Fibroblast of peridontal ligament (primary cell): ENCODE data around the gene RNASE7.

ENCODE experiments used
- DNase-seq: peaks from one replicate; pipeline ENCODE4 v3.0.0-alpha.2; 2010; ENCODE audit errors: extremely low read depth

The RNASE7 gene

DNA sequence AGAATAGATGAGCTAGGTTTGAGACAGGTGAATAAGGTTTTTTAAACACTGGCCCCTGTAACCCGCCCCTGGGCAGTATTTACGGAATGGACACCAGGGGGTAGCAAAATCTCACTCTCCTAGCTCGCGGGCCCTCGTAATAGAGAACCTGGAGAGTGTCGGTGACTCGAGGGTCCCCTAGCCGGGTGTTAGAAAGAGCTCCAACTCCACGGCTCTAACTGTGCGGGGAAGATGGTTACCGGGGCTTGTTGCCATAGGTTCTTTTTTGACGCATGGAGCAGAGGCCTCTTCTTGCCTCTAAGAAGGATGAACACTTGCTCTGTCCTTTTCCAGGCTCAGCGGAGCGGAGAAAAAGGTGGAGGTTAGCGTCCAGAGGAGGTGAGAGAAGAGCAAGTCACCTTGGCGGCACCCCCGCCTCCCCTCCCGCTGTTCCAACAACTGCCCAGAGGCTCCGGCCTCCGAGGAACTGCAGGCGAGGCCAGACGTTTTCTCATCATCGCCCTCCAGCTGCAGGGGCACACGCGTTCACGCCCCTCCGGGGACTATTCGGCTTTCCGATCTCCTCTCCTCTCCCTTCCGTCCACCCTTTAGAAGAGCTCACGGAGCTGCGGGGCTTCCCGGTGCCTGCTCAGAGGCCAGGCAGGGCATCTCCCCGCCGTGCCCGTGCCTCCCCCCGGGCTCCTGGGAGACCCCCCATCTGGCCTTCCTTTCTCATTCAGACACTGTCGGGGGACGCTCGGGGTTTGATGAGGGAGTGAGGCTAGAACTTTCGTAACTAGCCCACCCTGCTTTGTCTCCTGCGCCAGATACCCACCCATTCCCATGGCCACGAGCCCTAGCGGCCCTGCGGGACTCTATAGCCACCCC lies 26.6 kb downstream of the RNASE7 start:
- peak; percentile 67 for DNase-seq

GRCh38 chr14:21069388-21070082 lies 27.4 kb downstream of the RNASE7 start:
- peak; percentile 40 for DNase-seq

DNA sequence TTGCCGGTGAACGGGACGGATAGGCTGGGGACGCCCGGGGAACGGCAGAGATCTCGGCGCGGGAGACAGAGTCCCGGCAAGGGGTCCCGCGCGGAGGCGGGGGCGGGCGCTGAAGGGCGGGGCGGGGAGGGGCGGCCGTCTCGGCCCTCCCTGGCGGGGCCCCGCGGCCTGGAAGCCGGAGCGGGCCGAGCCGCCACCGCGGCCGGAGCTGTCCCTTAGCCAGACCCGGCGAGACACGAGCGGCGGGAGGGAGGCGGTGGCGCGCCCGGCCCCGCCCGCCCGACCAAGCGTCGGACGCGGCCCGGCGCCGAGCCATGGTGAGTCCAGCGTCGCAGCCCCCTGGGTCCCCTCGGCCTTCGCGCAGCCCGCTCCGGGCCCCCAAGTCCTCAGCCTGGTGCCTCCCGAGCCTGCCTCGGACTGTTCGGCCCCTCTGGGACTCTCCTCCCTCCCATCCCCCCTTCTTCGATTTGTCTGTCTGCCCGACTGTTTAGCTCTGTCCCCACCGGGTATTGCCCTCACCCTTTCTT lies 28.0 kb downstream of the RNASE7 start, which contains the start of gene ARHGEF40:
Gene ARHGEF40 (plus strand): TSS at position 222 of the 527 bp plus-strand sequence. CDS start 93 bp downstream, at position 315.
- DNase-seq: no peak

GRCh38 chr14:21070610-21071224 lies 28.6 kb downstream of the RNASE7 start:
- peak; percentile 34 for DNase-seq

DNA sequence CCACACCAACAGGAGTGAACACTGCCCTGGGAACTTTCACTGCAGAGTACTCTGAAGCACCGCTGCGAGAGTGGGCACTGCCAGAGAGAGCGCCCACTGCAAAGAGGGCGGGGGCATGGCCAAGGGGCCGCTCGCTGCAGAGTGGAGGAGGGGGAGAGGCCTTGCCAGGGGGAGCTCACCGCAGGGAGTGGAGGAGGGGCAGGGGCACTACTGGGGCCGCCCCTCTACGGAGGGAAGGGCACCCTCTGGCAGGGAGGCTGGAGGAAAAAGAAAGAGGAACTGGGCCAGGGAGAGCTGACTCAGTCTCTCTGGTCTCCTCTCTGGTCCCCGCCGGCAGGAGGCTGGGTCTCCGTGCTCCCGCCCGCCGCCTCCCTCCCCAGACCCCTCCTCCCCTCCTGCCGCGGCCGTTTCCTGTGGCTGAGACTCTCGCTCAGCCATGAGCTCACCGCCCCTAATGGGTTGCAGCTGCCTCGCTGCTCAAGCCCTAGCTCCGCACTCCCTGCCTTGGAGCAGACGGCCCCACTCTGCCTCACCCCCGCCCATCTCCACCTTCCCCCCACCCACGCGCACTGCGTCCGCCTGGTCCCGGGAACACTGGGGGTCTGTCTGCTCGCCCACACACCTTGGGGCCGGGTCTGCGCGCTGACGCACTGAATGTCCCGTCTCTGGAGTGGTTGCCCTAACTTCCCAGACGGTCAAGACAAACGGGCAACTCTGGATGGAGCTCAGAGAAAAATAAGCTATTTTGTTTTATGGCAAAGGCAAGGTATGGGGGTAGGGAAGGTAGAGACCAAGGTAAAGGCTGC lies 29.3 kb downstream of the RNASE7 start:
- peak; percentile 92 for DNase-seq

- peak; percentile 97 for DNase-seq
Measured at GRCh38 chr14:21072031-21072473, 29.9 kb downstream of the RNASE7 start.

GRCh38 chr14:21072781-21073339 lies 30.7 kb downstream of the RNASE7 start:
- no peak for DNase-seq

- DNase-seq: no peak
Measured at GRCh38 chr14:21073921-21074320, 31.8 kb downstream of the RNASE7 start.

GRCh38 chr14:21074398-21075272 lies 32.5 kb downstream of the RNASE7 start:
- no peak for DNase-seq

- DNase-seq: no peak
Measured at GRCh38 chr14:21075719-21076437, 33.7 kb downstream of the RNASE7 start.

DNA sequence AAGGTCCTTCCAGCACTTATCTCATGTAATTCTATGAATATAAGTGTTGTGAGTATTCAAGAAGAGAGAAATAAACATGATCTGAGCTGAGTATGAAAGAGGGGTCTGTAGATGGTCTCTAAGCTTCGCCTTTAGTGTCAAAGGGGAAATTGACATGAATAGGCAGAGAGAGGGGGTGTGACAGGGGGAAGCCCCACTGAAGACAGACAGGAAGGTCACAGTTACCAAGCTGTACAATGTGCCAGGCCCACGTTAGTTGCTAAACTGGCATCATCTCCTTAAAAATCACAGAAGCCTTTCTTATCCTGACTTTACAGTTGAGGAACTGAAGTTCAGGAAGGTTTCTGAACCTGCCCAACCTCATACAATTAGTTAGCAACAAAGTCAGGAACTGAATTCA lies 35.5 kb downstream of the RNASE7 start:
- no peak for DNase-seq

DNA sequence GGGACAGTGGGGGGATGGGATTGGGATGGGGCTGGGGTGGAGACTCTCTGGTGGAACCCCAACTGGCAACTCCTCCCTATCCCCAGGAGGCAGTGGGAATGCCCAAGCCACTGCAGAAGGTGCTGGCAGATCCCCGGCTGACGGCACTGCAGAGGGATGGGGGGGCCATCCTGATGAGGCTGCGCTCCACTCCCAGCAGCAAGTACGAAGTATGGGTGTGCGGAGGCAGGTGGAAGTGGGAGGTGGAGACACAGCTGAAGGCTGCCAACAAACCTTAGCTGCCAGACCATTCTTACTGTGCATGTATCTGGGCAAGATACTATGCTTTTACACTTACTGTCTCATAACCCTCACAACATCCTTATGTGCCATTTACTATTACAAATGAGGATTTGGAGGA lies 36.1 kb downstream of the RNASE7 start:
- no peak for DNase-seq

DNA sequence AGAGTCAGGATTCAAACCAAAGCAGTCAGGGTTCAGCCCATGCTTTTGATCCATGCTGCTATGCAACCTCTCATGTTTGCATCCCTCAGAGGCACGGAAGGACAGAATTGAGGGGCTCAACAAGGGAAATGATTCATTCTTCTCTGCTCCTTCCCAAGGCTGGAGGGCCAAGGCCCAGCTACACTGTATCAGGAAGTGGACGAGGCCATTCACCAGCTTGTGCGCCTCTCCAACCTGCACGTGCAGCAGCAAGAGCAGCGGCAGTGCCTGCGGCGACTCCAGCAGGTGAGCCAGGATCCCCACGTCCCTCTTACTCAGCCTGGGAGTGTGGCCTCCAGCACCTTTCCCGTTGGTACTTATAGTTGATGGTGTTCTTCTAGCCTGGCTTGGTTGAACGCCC lies 36.6 kb downstream of the RNASE7 start:
- no peak for DNase-seq

DNA sequence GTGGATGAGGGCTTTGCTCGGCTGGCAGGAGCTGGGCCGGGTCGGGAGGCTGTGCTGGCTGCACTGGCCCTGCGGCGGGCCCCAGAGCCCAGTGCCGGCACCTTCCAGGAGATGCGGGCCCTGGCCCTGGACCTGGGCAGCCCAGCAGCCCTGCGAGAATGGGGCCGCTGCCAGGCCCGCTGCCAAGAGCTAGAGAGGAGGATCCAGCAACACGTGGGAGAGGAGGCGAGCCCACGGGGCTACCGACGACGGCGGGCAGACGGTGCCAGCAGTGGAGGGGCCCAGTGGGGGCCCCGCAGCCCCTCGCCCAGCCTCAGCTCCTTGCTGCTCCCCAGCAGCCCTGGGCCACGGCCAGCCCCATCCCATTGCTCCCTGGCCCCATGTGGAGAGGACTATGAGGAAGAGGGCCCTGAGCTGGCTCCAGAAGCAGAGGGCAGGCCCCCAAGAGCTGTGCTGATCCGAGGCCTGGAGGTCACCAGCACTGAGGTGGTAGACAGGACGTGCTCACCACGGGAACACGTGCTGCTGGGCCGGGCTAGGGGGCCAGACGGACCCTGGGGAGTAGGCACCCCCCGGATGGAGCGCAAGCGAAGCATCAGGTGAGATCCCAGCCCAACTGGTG lies 39.5 kb downstream of the RNASE7 start:
- no peak for DNase-seq

- no peak for DNase-seq
Measured at GRCh38 chr14:21083565-21084325, 41.6 kb downstream of the RNASE7 start.

- DNase-seq: no peak
Measured at GRCh38 chr14:21084396-21084795, 42.2 kb downstream of the RNASE7 start.

DNA sequence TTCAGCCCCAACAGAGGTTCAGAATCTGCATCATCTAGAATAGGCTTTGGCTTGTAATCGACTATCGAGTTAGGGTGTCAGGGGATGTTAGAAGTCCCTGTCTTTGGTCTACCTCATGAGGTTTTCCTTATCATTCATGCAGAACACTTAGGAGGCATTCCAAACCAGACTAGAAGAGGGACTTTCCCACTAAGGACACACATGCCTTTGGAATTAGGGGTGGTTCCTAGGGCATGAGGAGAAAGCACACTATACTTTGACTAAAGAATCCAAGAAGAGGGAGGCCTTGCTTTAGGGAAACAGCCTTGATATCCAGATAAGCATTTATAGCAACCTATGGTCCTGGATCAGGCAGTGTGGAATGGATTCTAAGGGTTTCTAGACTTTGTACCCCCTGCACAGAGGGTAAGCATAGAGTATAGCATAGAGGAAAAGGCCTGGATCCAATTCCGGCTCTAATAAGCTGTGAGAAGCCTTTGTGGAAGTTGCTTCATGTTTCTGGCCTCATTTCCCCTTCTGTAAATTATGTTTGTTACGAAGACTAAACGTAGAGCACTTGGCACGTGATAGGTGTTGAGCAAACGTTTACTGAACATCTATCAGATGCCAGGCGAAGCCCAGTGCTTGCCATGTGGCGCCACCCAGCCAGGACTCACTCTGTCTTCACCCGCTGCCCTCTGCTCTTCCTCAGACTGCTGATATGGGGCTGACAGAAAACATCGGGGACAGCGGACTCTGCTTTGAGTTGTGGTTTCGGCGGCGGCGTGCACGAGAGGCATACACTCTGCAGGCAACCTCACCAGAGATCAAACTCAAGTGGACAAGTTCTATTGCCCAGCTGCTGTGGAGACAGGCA lies 43.1 kb downstream of the RNASE7 start:
- DNase-seq: peak; percentile 87
